Neural cell (in vitro differentiated cells): ENCODE data around the gene FOXD4L1. TPM values are rescaled to one million over a fixed set of nuclear protein-coding genes. Genes with fewer than 3 reads are reported as not detected.
A peak's percentile ranks its signal among the peaks of the same experiment; 100 is the strongest.
"Not testable (repeated sequence)": the region's sequence is repeated elsewhere in the genome, so short reads cannot be mapped to it uniquely, and the experiment has no call there.

ENCODE experiments used
- H2AFZ ChIP-seq: fragments of 200-600, 300-800 bp; sonication (generic), shearing (Covaris generic); 2 replicates; pipeline ENCODE4 v1.6.0; 2014; ENCODE audit warnings: low read depth, mild to moderate bottlenecking, antibody characterized with exemption, low read length, moderate library complexity
- H3F3A ChIP-seq: fragments of 200-600 bp; shearing (Covaris generic); 2 replicates; pipeline ENCODE4 v1.6.1; 2016; ENCODE audit warnings: mild to moderate bottlenecking, moderate library complexity, mixed read lengths, antibody characterized with exemption, low read length; ENCODE audit not compliant: insufficient read depth, poor library complexity, severe bottlenecking
- H3K27ac ChIP-seq: fragments of 200-600, 300-800 bp; sonication (generic), shearing (Covaris generic); 2 replicates; pipeline ENCODE4 v1.5.1; 2014; ENCODE audit warnings: mild to moderate bottlenecking, low read length, moderate library complexity
- H3K27me3 ChIP-seq: fragments of 300-800, 200-600 bp; sonication (generic), shearing (Covaris generic); 2 replicates; pipeline ENCODE4 v1.6.0; 2014; ENCODE audit warnings: mild to moderate bottlenecking, low read depth, low read length, moderate library complexity; ENCODE audit not compliant: insufficient read depth
- H3K36me3 ChIP-seq: fragments of 300-800, 200-600 bp; sonication (generic), shearing (Covaris generic); 2 replicates; pipeline ENCODE4 v1.5.1; 2014; ENCODE audit warnings: mild to moderate bottlenecking, antibody characterized with exemption, low read length, moderate library complexity; ENCODE audit not compliant: insufficient read depth
- H3K4me2 ChIP-seq: fragments of 300-800, 200-600 bp; sonication (generic), shearing (Covaris generic); 2 replicates; pipeline ENCODE4 v1.6.0; 2014; ENCODE audit warnings: mild to moderate bottlenecking, low read length
- H3K4me3 ChIP-seq: fragments of 300-800, 200-600 bp; sonication (generic), shearing (Covaris generic); 2 replicates; pipeline ENCODE4 v1.5.1; 2014; ENCODE audit warnings: mild to moderate bottlenecking, low read length, moderate library complexity
- H3K79me2 ChIP-seq: fragments of 200-600 bp; shearing (Covaris generic); replicated peaks from 2 replicates; pipeline ENCODE4 v1.6.0; 2014; ENCODE audit warnings: mild to moderate bottlenecking, low read length, moderate library complexity; ENCODE audit not compliant: insufficient read depth
- H3K9ac ChIP-seq: fragments of 300-800, 200-600 bp; sonication (generic), shearing (Covaris generic); 2 replicates; pipeline ENCODE4 v1.6.1; 2016; ENCODE audit warnings: mild to moderate bottlenecking, low read length, mixed read lengths
- H3K9me2 ChIP-seq: fragments of 200-600 bp; shearing (Covaris generic); 2 replicates; pipeline ENCODE4 v1.6.1; 2016; ENCODE audit warnings: mild to moderate bottlenecking, low read length, mixed read lengths; ENCODE audit not compliant: insufficient read depth
- H3K9me3 ChIP-seq: fragments of 200-600, 300-800 bp; sonication (generic), shearing (Covaris generic); 2 replicates; pipeline ENCODE4 v1.6.1; 2016; ENCODE audit warnings: mild to moderate bottlenecking, mixed run types, low read length, moderate library complexity, mixed read lengths
- H4K20me1 ChIP-seq: fragments of 200-600 bp; shearing (Covaris generic); 2 replicates; pipeline ENCODE4 v1.6.1; 2016; ENCODE audit warnings: mild to moderate bottlenecking, mixed run types; ENCODE audit not compliant: insufficient read depth
- polyA plus RNA-seq: library from polyadenylated mRNA; depleted of rRNA; stranded (reverse); fragments of >200 nt; gene quantifications from 2 replicates; pipeline ENCODE4 v1.2.3, GENCODE V29; 2014

The FOXD4L1 gene
- polyA plus RNA-seq, 1 donor from 2014 or later = 0.82 TPM

GRCh38 chr2:113541976-113542485, 43.6 kb downstream of the FOXD4L1 start:
- H3K9me3 ChIP-seq, H3K36me3 ChIP-seq, H4K20me1 ChIP-seq, H3K27me3 ChIP-seq, H3K4me2 ChIP-seq, H3F3A ChIP-seq, H2AFZ ChIP-seq, H3K79me2 ChIP-seq, H3K9ac ChIP-seq, H3K9me2 ChIP-seq, H3K27ac ChIP-seq: not testable (repeated sequence)
- H3K4me3 ChIP-seq = peak overlapping the region; percentile 56

- not testable (repeated sequence) for H3K27me3 ChIP-seq, H3K36me3 ChIP-seq, H3K9me3 ChIP-seq, H4K20me1 ChIP-seq, H3K9me2 ChIP-seq, H3K4me3 ChIP-seq, H3K79me2 ChIP-seq, H3K27ac ChIP-seq, H3K4me2 ChIP-seq, H3F3A ChIP-seq, H3K9ac ChIP-seq, H2AFZ ChIP-seq
Observed at GRCh38 chr2:113542529-113542928, 44.1 kb downstream of the FOXD4L1 start.

Other genes with a start within 250 kb of the FOXD4L1 start
- not detected in 2 replicates for gene PAX8, start 219.7 kb upstream of the FOXD4L1 start, polyA plus RNA-seq
- 101 and 106 TPM in 2 replicates for gene ZNG1B, start 61.0 kb upstream of the FOXD4L1 start, polyA plus RNA-seq
- 17.9 and 26.7 TPM in 2 replicates for gene RABL2A, start 128.6 kb downstream of the FOXD4L1 start, polyA plus RNA-seq